GM12878 (cell line): ENCODE data around the gene PELO. TPM values are rescaled to one million over a fixed set of nuclear protein-coding genes. Genes with fewer than 3 reads are reported as not detected.

ENCODE experiments used
- ATF7 ChIP-seq: fragments of 450-650 bp; IDR thresholded peaks from 2 replicates; pipeline ENCODE4 v1.6.1; 2016; ENCODE audit warnings: low read depth, mild to moderate bottlenecking
- BMI1 ChIP-seq: fragments of 450-650 bp; IDR thresholded peaks from 2 replicates; pipeline ENCODE4 v1.6.1; 2016; ENCODE audit warnings: mild to moderate bottlenecking, moderate library complexity, borderline replicate concordance
- CBFB ChIP-seq: IDR thresholded peaks from 2 replicates; pipeline ENCODE4 v1.6.1; 2016; ENCODE audit warnings: antibody characterized with exemption, low read depth
- CHD4 ChIP-seq: fragments of 200-600 bp; sonication (generic); IDR thresholded peaks from 2 replicates; pipeline ENCODE4 v1.6.1; 2016; ENCODE audit warnings: mild to moderate bottlenecking
- CREB1 ChIP-seq: IDR thresholded peaks from 2 replicates; pipeline ENCODE4 v1.6.1; 2012; ENCODE audit warnings: low read depth, mild to moderate bottlenecking, inconsistent platforms
- FOXM1 ChIP-seq: IDR thresholded peaks from 2 replicates; pipeline ENCODE4 v1.6.1; 2012; ENCODE audit warnings: low read depth, mild to moderate bottlenecking, inconsistent platforms, low read length, moderate library complexity
- GABPA ChIP-seq: IDR thresholded peaks from 2 replicates; pipeline ENCODE4 v1.6.1; 2014; ENCODE audit warnings: antibody characterized with exemption, low read depth, mild to moderate bottlenecking, inconsistent platforms
- GATAD2B ChIP-seq: fragments of 450-650 bp; conservative IDR thresholded peaks from 2 replicates; pipeline ENCODE4 v1.6.1; 2017; ENCODE audit warnings: low read depth, mild to moderate bottlenecking, moderate library complexity
- IKZF2 ChIP-seq, 2 experiments: fragments of 450-650 bp; IDR thresholded peaks; 2 replicates each; pipeline ENCODE4 v1.6.1; 2017; ENCODE audit warnings: mild to moderate bottlenecking in 2 of 2, moderate library complexity in 2 of 2
- JUND ChIP-seq: IDR thresholded peaks from 2 replicates; pipeline ENCODE4 v1.6.1; 2012; ENCODE audit warnings: low read depth, mild to moderate bottlenecking, low read length, improper control_type of control experiment, moderate library complexity
- MXI1 ChIP-seq: fragments of 150-350 bp; IDR thresholded peaks from 2 replicates; pipeline ENCODE4 v1.6.1; 2011; ENCODE audit warnings: low read depth, mild to moderate bottlenecking, inconsistent platforms, low read length, improper control_type of control experiment
- NBN ChIP-seq: fragments of 450-650 bp; IDR thresholded peaks from 2 replicates; pipeline ENCODE4 v1.6.1; 2016
- PML ChIP-seq: IDR thresholded peaks from 2 replicates; pipeline ENCODE4 v1.6.1; 2012; ENCODE audit warnings: low read length, inconsistent platforms
- POLR2AphosphoS2 ChIP-seq: IDR thresholded peaks from 2 replicates; pipeline ENCODE4 v1.6.1; 2011; ENCODE audit warnings: low read depth, mild to moderate bottlenecking, low read length, improper control_type of control experiment, moderate library complexity
- RAD51 ChIP-seq: fragments of 450-650 bp; IDR thresholded peaks from 2 replicates; pipeline ENCODE4 v1.6.1; 2016; ENCODE audit warnings: moderate library complexity, mild to moderate bottlenecking, inconsistent platforms
- RUNX3 ChIP-seq: IDR thresholded peaks from 2 replicates; pipeline ENCODE4 v1.6.1; 2012; ENCODE audit warnings: low read length, inconsistent platforms
- SREBF2 ChIP-seq: IDR thresholded peaks from 2 replicates; pipeline ENCODE4 v1.6.1; 2012; ENCODE audit warnings: mild to moderate bottlenecking, low read length
- TCF12 ChIP-seq: IDR thresholded peaks from 2 replicates; pipeline ENCODE4 v1.6.1; 2011; ENCODE audit warnings: low read depth, mild to moderate bottlenecking, low read length
- TCF7 ChIP-seq: IDR thresholded peaks from 2 replicates; pipeline ENCODE4 v1.6.1; 2014; ENCODE audit warnings: antibody characterized with exemption, borderline replicate concordance
- ZNF217 ChIP-seq: fragments of 450-650 bp; IDR thresholded peaks from 2 replicates; pipeline ENCODE4 v1.6.1; 2017; ENCODE audit warnings: antibody characterized with exemption, mild to moderate bottlenecking
- polyA plus RNA-seq, 11 experiments: library from polyadenylated mRNA; depleted of rRNA in 4 of 11; unstranded in 6 of 11; stranded (reverse) in 5 of 11; fragments of >200 nt; fragmentation: Nextera tagmentation in 4 of 11; fragmentation: Illumina TruSeq in 1 of 11; extraction: Ambion mirVana in 4 of 11; extraction: Trizol in 1 of 11; gene quantifications; 1 replicate in 1 of 11; 2 replicates in 10 of 11; pipeline versions ENCODE4 v1.2.1 to v1.2.3, GENCODE V29; 2011 to 2016; ENCODE audit warnings: inconsistent platforms in 2 of 11, missing spikeins in 2 of 11, low read depth in 1 of 11
- total RNA-seq, 4 experiments: library from RNA; depleted of rRNA in 3 of 4; stranded (reverse); fragments of >200 nt in 3 of 4; fragmentation: Illumina TruSeq in 1 of 4; extraction: Trizol in 1 of 4; gene quantifications; 2 replicates each; pipeline versions ENCODE4 v1.2.1 to v1.2.3, GENCODE V29; 2013 to 2021
- TF ChIP-seq, protein P1 (sequence below): fragments of 450-650 bp; IDR thresholded peaks from 2 replicates; pipeline ENCODE4 v1.6.1; 2016; ENCODE audit warnings: mild to moderate bottlenecking, moderate library complexity, borderline replicate concordance
- TF ChIP-seq, protein P2 (sequence below): fragments of 450-650 bp; formaldehyde crosslinking; IDR thresholded peaks from 2 replicates; pipeline ENCODE4 v1.4.0; 2022; ENCODE audit warnings: mild to moderate bottlenecking, moderate library complexity
- TF ChIP-seq, protein P3 (sequence below): IDR thresholded peaks from 2 replicates; pipeline ENCODE4 v1.6.1; 2012; ENCODE audit warnings: low read length, inconsistent platforms

Gene PELO
- total and polyA plus RNA-seq, 10 of the 15 experiments (the other 5 are each of a cell fraction or from before 2014, with no cell fraction given), result 5.6 to 11.9 (median 8.7) TPM

DNA sequence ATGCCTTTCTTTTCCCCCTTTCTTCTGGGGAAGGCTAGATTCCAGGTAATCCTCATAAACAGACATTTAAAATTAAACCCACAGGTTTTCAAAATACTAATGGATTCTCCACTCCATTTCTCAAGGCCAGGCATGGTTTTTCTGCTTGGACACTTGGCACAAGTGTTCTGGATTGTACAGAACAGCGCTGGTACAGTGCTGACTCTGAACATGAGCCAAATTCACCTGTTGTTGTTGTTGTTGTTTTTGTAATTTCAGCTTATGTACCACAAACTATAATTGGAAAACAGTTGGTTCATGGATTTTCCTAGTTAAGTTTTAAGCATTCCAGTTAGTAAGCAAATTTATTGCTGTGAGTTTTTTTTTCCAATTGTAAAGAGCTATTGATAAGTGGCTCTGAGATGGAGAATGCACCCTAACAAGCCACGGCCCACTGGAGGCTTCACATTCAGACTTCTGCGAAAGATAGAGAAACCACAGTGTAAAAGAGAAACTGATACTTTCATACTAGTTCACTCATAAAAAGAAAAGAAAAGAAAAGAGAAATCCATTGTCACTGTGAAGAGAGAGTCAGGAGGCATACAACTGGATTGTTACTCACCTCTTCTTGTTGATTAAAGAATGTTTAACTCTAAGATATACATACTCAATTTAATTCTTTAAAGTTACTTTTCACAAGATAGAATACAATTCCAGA, 16.2 kb upstream of the PELO start (continued):
- TF ChIP-seq, protein P1, sequence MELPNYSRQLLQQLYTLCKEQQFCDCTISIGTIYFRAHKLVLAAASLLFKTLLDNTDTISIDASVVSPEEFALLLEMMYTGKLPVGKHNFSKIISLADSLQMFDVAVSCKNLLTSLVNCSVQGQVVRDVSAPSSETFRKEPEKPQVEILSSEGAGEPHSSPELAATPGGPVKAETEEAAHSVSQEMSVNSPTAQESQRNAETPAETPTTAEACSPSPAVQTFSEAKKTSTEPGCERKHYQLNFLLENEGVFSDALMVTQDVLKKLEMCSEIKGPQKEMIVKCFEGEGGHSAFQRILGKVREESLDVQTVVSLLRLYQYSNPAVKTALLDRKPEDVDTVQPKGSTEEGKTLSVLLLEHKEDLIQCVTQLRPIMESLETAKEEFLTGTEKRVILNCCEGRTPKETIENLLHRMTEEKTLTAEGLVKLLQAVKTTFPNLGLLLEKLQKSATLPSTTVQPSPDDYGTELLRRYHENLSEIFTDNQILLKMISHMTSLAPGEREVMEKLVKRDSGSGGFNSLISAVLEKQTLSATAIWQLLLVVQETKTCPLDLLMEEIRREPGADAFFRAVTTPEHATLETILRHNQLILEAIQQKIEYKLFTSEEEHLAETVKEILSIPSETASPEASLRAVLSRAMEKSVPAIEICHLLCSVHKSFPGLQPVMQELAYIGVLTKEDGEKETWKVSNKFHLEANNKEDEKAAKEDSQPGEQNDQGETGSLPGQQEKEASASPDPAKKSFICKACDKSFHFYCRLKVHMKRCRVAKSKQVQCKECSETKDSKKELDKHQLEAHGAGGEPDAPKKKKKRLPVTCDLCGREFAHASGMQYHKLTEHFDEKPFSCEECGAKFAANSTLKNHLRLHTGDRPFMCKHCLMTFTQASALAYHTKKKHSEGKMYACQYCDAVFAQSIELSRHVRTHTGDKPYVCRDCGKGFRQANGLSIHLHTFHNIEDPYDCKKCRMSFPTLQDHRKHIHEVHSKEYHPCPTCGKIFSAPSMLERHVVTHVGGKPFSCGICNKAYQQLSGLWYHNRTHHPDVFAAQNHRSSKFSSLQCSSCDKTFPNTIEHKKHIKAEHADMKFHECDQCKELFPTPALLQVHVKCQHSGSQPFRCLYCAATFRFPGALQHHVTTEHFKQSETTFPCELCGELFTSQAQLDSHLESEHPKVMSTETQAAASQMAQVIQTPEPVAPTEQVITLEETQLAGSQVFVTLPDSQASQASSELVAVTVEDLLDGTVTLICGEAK, result no peak
- TF ChIP-seq GABPA (0 out of 2 replicates have a peak, but pooled peaks have one; percentile 9), ATF7 (no peak), SREBF2 (no peak), TCF12 (no peak), POLR2AphosphoS2 (no peak), BMI1 (no peak), IKZF2 (IDR thresholded peaks at IDR 0.05) (peak; percentile 15; a peak in 1 of 4 replicates), JUND (no peak), MXI1 (no peak), ZNF217 (peak; percentile 39; the same call in 1 of the 2 replicates), NBN (no peak), RAD51 (no peak), CBFB (no peak), CREB1 (no peak), GATAD2B (no peak), FOXM1 (no peak), CHD4 (no peak), RUNX3 (peak; percentile 79), PML (no peak), TCF7 (no peak)
- TF ChIP-seq, protein P2, sequence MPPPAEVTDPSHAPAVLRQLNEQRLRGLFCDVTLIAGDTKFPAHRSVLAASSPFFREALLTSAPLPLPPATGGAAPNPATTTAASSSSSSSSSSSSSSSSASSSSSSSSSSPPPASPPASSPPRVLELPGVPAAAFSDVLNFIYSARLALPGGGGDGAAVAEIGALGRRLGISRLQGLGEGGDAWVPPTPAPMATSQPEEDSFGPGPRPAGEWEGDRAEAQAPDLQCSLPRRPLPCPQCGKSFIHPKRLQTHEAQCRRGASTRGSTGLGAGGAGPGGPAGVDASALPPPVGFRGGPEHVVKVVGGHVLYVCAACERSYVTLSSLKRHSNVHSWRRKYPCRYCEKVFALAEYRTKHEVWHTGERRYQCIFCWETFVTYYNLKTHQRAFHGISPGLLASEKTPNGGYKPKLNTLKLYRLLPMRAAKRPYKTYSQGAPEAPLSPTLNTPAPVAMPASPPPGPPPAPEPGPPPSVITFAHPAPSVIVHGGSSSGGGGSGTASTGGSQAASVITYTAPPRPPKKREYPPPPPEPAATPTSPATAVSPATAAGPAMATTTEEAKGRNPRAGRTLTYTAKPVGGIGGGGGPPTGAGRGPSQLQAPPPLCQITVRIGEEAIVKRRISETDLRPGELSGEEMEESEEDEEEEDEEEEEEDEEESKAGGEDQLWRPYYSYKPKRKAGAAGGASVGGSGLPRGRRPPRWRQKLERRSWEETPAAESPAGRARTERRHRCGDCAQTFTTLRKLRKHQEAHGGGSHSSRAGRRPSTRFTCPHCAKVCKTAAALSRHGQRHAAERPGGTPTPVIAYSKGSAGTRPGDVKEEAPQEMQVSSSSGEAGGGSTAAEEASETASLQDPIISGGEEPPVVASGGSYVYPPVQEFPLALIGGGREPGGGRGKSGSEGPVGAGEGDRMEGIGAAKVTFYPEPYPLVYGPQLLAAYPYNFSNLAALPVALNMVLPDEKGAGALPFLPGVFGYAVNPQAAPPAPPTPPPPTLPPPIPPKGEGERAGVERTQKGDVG, result no peak
- TF ChIP-seq, protein P3, sequence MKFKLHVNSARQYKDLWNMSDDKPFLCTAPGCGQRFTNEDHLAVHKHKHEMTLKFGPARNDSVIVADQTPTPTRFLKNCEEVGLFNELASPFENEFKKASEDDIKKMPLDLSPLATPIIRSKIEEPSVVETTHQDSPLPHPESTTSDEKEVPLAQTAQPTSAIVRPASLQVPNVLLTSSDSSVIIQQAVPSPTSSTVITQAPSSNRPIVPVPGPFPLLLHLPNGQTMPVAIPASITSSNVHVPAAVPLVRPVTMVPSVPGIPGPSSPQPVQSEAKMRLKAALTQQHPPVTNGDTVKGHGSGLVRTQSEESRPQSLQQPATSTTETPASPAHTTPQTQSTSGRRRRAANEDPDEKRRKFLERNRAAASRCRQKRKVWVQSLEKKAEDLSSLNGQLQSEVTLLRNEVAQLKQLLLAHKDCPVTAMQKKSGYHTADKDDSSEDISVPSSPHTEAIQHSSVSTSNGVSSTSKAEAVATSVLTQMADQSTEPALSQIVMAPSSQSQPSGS, result peak; percentile 40; the same call in 1 of the 2 replicates
